ENCODE data around the gene ASS1. TPM values are rescaled to one million over a fixed set of nuclear protein-coding genes. Genes with fewer than 3 reads are reported as not detected.

The ASS1 gene
- total RNA-seq, 1 donor from 2014 or later = 3.1 TPM

DNA sequence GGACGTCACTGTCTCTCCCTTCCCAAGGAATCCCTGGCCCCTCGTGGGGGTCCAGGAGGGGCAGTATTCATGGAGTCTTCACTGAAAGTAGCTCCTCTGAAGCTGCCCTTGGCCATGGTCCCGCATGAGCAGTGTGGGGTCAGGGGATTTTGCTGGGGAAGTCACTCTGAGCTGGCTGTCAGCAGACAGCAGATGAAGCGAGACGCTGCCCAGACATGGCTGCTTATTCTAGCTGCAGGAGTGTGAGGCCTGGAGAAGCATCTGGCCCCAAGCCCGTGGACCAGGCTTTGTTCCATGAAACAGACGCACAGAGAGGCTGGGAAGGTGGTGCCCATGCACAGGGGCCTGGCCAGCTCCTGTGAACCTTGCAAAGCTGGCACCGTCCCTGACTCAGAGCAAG is 21.5 kb upstream of the ASS1 start:
- H3K36me3 Mint-ChIP-seq (ENCODE audit: low read depth, unreplicated experiment) = peaks cover 7% of the 10 kb centered on the region
- DNase-seq (ENCODE audit: low spot score) = no peak
- no peak overlapping the region for H3K4me3 Mint-ChIP-seq (ENCODE audit: unreplicated experiment)

GRCh38 chr9:130424595-130425454 is 19.9 kb upstream of the ASS1 start:
- Mint-ChIP-seq H3K9me3 (ENCODE audit: unreplicated experiment) (no peaks in the 10 kb centered on the region), H3K4me1 (ENCODE audit: unreplicated experiment) (peaks cover 4% of the 10 kb centered on the region), H3K4me3 (ENCODE audit: unreplicated experiment) (no peak overlapping the region), H3K27ac (ENCODE audit: unreplicated experiment) (no peak overlapping the region), H3K36me3 (ENCODE audit: low read depth, unreplicated experiment) (peaks cover 4% of the 10 kb centered on the region), H3K27me3 (ENCODE audit: unreplicated experiment) (peaks cover 10% of the 10 kb centered on the region)
- TF ChIP-seq, protein P1, sequence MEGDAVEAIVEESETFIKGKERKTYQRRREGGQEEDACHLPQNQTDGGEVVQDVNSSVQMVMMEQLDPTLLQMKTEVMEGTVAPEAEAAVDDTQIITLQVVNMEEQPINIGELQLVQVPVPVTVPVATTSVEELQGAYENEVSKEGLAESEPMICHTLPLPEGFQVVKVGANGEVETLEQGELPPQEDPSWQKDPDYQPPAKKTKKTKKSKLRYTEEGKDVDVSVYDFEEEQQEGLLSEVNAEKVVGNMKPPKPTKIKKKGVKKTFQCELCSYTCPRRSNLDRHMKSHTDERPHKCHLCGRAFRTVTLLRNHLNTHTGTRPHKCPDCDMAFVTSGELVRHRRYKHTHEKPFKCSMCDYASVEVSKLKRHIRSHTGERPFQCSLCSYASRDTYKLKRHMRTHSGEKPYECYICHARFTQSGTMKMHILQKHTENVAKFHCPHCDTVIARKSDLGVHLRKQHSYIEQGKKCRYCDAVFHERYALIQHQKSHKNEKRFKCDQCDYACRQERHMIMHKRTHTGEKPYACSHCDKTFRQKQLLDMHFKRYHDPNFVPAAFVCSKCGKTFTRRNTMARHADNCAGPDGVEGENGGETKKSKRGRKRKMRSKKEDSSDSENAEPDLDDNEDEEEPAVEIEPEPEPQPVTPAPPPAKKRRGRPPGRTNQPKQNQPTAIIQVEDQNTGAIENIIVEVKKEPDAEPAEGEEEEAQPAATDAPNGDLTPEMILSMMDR (IDR thresholded peaks at IDR 0.05; ENCODE audit: unreplicated experiment) = no peak
- no peak for DNase-seq (ENCODE audit: low spot score)

More for the DNA sequence above, 21.5 kb upstream of the ASS1 start:
- TF ChIP-seq, protein P1 (IDR thresholded peaks at IDR 0.05; ENCODE audit: unreplicated experiment) = no peak
- Mint-ChIP-seq H3K4me1 (ENCODE audit: unreplicated experiment) (peaks cover 4% of the 10 kb centered on the region), H3K27ac (ENCODE audit: unreplicated experiment) (no peak overlapping the region), H3K27me3 (ENCODE audit: unreplicated experiment) (peaks cover 10% of the 10 kb centered on the region), H3K9me3 (ENCODE audit: unreplicated experiment) (no peaks in the 10 kb centered on the region)

- Mint-ChIP-seq H3K4me1 (ENCODE audit: unreplicated experiment) (peaks cover 4% of the 10 kb centered on the region), H3K27ac (ENCODE audit: unreplicated experiment) (no peak overlapping the region), H3K36me3 (ENCODE audit: low read depth, unreplicated experiment) (peaks cover 4% of the 10 kb centered on the region), H3K27me3 (ENCODE audit: unreplicated experiment) (peaks cover 12% of the 10 kb centered on the region), H3K4me3 (ENCODE audit: unreplicated experiment) (no peak overlapping the region), H3K9me3 (ENCODE audit: unreplicated experiment) (no peaks in the 10 kb centered on the region)
- TF ChIP-seq, protein P1 (IDR thresholded peaks at IDR 0.05; ENCODE audit: unreplicated experiment) = no peak
- no peak for DNase-seq (ENCODE audit: low spot score)
Measured at GRCh38 chr9:130425741-130426466, 18.9 kb upstream of the ASS1 start.

- no peak for DNase-seq (ENCODE audit: low spot score)
- peaks cover 4% of the 10 kb centered on the region for H3K4me1 Mint-ChIP-seq (ENCODE audit: unreplicated experiment)
- no peak overlapping the region for H3K4me3 Mint-ChIP-seq (ENCODE audit: unreplicated experiment)
- H3K27me3 Mint-ChIP-seq (ENCODE audit: unreplicated experiment) = peaks cover 12% of the 10 kb centered on the region
- TF ChIP-seq, protein P1 (IDR thresholded peaks at IDR 0.05; ENCODE audit: unreplicated experiment) = no peak
- no peaks in the 10 kb centered on the region for H3K9me3 Mint-ChIP-seq (ENCODE audit: unreplicated experiment)
- no peak overlapping the region for H3K27ac Mint-ChIP-seq (ENCODE audit: unreplicated experiment)
- H3K36me3 Mint-ChIP-seq (ENCODE audit: low read depth, unreplicated experiment) = peaks cover 4% of the 10 kb centered on the region
Measured at GRCh38 chr9:130426467-130426773, 18.3 kb upstream of the ASS1 start.

- TF ChIP-seq, protein P1 (IDR thresholded peaks at IDR 0.05; ENCODE audit: unreplicated experiment) = no peak
- H3K4me1 Mint-ChIP-seq (ENCODE audit: unreplicated experiment) = peaks cover 4% of the 10 kb centered on the region
- peaks cover 12% of the 10 kb centered on the region for H3K27me3 Mint-ChIP-seq (ENCODE audit: unreplicated experiment)
- H3K4me3 Mint-ChIP-seq (ENCODE audit: unreplicated experiment) = no peak overlapping the region
- H3K27ac Mint-ChIP-seq (ENCODE audit: unreplicated experiment) = no peak overlapping the region
- H3K36me3 Mint-ChIP-seq (ENCODE audit: low read depth, unreplicated experiment) = peaks cover 4% of the 10 kb centered on the region
- no peaks in the 10 kb centered on the region for H3K9me3 Mint-ChIP-seq (ENCODE audit: unreplicated experiment)
- DNase-seq (ENCODE audit: low spot score) = no peak
Measured at GRCh38 chr9:130426883-130427282, 17.9 kb upstream of the ASS1 start.
